ENCODE data around the gene SEC23B. TPM values are rescaled to one million over a fixed set of nuclear protein-coding genes. Genes with fewer than 3 reads are reported as not detected.

Gene SEC23B
- total and polyA plus RNA-seq, 2 of the 13 experiments (the other 11 are each of a cell fraction or from before 2014, with no cell fraction given), result 114 to 120 TPM

- TF ChIP-seq RFXANK (CRISPR knock-in tag; IDR thresholded peaks at IDR 0.05), result peak; percentile 89; the same call in 1 of the 2 replicates
- TF ChIP-seq KDM4B (CRISPR knock-in tag; IDR thresholded peaks at IDR 0.05), result peak; percentile 82; the same call in 1 of the 2 replicates
- TF ChIP-seq NFE2 (CRISPR knock-in tag; IDR thresholded peaks at IDR 0.05), result peak; percentile 18; the same call in 1 of the 2 replicates
- TF ChIP-seq MATR3 (CRISPR knock-in tag; IDR thresholded peaks at IDR 0.05), result no peak
- peak; percentile 91 for TF ChIP-seq POGK (CRISPR knock-in tag; conservative IDR thresholded peaks at IDR 0.05)
- TF ChIP-seq ZNF792 (CRISPR knock-in tag; IDR thresholded peaks at IDR 0.05), result peak; percentile 97
- TF ChIP-seq PITX1 (CRISPR knock-in tag; IDR thresholded peaks at IDR 0.05), result peak; percentile 55; the same call in 1 of the 2 replicates
- TF ChIP-seq TRAFD1 (CRISPR knock-in tag; IDR thresholded peaks at IDR 0.05; ENCODE audit: borderline replicate concordance), result 0 out of 2 replicates have a peak, but pooled peaks have one; percentile 35
- no peak; the same call in 1 of the 2 replicates for TF ChIP-seq STAT6 (CRISPR knock-in tag; IDR thresholded peaks at IDR 0.05; ENCODE audit: borderline replicate concordance)
- TF ChIP-seq MTERF4 (CRISPR knock-in tag; IDR thresholded peaks at IDR 0.05), result peak; percentile 83; the same call in 1 of the 2 replicates
- peak; percentile 94 for TF ChIP-seq ZNF574 (CRISPR knock-in tag; IDR thresholded peaks at IDR 0.05)
- no peak for TF ChIP-seq ZNF674 (CRISPR knock-in tag; IDR thresholded peaks at IDR 0.05; ENCODE audit: low read depth)
- TF ChIP-seq ESRRA (CRISPR knock-in tag; IDR thresholded peaks at IDR 0.05; ENCODE audit: low read depth), result no peak
- TF ChIP-seq ZUFSP (CRISPR knock-in tag; IDR thresholded peaks at IDR 0.05; ENCODE audit: borderline replicate concordance), result no peak
- no peak for TF ChIP-seq ZNF496 (CRISPR knock-in tag; IDR thresholded peaks at IDR 0.05; ENCODE audit: insufficient replicate concordance)
- no peak; the same call in 1 of the 2 replicates for TF ChIP-seq ZNF101 (CRISPR knock-in tag; IDR thresholded peaks at IDR 0.05; ENCODE audit: borderline replicate concordance, low read depth)
Measured at GRCh38 chr20:18466894-18467730, 40.6 kb upstream of the SEC23B start, which contains the start of the genes DZANK1 and POLR3F (continued).
